ENCODE results near the gene ERVK3-1. TPM values are rescaled to one million over a fixed set of nuclear protein-coding genes. Genes with fewer than 3 reads are reported as not detected.

The ERVK3-1 gene
- total and polyA plus RNA-seq, 2 of the 8 experiments (the other 6 are each of a cell fraction or from before 2014, with no cell fraction given): 29.9 to 31.5 TPM

- no peak for TF ChIP-seq ATF2 (IDR thresholded peaks at IDR 0.05; ENCODE audit: low read length)
- no peak for TF ChIP-seq ASH2L (IDR thresholded peaks at IDR 0.05; ENCODE audit: low read length)
- no peak for TF ChIP-seq E2F6 (IDR thresholded peaks at IDR 0.05)
- no peak for TF ChIP-seq CHD7 (IDR thresholded peaks at IDR 0.05; ENCODE audit: insufficient replicate concordance, low read length)
- no peak for TF ChIP-seq EZH2 (IDR thresholded peaks at IDR 0.05; ENCODE audit: low read depth, low read length, severe bottlenecking)
These were observed 48.7 kb downstream of the ERVK3-1 start (continued) for GRCh38 chr19:58353717-58354477.
